ENCODE results near the gene ISG20L2.
A peak's percentile ranks its signal among the peaks of the same experiment; 100 is the strongest.

ISG20L2 gene

GRCh38 chr1:156752843-156753482 lies 24.4 kb upstream of the ISG20L2 start:
- DNase-seq (ENCODE audit: low spot score), result no peak

GRCh38 chr1:156751757-156752481 lies 23.4 kb upstream of the ISG20L2 start:
- DNase-seq (ENCODE audit: low spot score), result peak; percentile 92

GRCh38 chr1:156751451-156751756 lies 22.8 kb upstream of the ISG20L2 start, which contains the start of gene HDGF:
HDGF (minus strand) TSS chr1:156751675; CDS start chr1:156751429, 246 bp downstream.
- DNase-seq (ENCODE audit: low spot score), result no peak

- DNase-seq (ENCODE audit: low spot score), result no peak
Measured at GRCh38 chr1:156750711-156751450, 22.3 kb upstream of the ISG20L2 start.

- DNase-seq (ENCODE audit: low spot score), result no peak
Measured at GRCh38 chr1:156750191-156750672, 21.7 kb upstream of the ISG20L2 start.

DNA sequence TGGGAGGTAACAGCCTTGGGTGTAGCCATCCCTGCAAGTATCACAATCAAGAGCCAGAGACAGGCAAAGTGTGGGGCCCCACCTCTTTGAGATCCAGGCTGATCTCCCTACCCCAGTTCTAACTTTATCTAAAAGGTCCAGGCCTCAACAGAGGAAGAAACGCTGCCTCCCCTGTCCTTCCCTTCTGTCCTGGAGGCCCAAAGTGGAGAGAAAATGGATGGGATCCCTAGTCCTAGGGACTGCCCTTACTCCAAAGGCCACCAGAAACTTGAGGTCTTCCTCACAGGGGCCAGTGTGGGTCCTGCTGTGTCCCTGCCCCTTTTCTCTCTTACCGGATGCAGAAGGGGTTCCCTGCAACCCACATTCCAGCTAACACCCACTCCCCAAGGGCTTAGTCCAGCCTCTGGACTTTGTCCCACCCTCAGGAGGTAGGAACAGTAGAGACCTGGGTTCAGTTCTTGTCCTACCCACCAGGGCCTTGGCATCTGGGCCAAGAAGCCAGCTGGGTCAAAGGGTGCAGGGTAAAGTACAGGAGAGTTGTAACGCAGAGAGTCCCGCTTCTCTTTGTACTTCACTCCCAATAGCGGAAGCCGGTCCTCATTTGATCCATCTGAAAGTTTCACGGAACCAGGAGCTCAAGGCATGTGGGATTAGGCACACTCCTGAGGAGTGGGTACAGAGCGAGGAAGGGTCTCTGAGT lies 21.0 kb upstream of the ISG20L2 start:
- no peak for DNase-seq (ENCODE audit: low spot score)

DNA sequence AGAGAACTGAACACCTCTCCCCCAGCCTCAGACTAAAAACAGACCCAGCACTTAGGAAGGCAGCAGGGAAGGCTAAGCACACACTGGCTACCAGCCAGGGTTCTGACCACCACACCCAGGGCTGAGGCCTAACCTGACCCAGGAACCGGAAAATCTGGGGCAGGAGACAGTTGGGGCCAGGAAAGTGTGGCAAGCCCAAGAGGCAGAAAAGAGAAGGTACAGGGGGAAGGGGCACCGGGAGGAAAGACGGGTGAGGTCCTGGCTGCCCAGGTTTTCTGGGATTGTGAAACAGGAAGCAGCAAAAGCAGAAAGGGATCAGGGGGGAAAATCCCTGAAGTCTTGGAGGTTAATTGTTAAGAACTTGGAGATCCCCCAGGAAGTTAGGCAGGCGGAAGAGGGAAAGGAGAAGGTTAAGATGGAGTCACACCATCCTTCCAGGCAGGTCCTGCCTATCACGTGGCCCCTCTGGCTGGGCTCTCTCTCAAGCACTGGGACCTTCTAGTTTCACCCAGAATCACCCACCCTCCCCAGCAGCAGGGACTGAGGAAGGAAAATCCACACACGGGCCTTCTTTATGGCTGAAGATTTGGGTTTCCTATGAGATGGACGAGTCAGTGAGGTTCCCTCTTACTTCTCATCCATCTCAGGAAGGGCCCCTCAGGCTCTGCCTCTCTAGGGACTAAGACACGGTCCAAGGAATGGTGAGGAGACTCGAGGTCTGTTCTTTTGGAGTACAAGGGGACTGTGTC lies 20.3 kb upstream of the ISG20L2 start:
- peak; percentile 12 for DNase-seq (ENCODE audit: low spot score)

GRCh38 chr1:156747742-156748669 lies 19.4 kb upstream of the ISG20L2 start:
- no peak for DNase-seq (ENCODE audit: low spot score)

- peak; percentile 97 for DNase-seq (ENCODE audit: low spot score)
Measured at GRCh38 chr1:156746728-156747631, 18.4 kb upstream of the ISG20L2 start.

DNA sequence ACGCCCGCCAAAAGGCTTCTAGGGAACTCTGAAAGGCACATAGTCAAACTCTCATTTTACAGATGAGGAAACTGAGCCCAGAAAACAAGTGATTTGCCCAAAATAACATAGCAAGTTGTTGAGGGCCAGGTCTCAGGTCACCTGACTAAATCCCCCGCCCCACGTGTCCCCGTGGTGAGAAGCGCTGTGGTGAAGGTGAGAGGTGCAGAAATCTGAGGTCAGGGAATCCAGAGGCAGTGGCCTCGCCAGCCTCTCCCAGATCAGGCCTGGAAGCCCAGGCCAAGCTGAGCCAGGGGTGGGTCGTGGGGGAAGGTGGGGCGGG lies 17.8 kb upstream of the ISG20L2 start:
- no peak for DNase-seq (ENCODE audit: low spot score)

- DNase-seq (ENCODE audit: low spot score), result no peak
Measured at GRCh38 chr1:156745881-156746280, 17.3 kb upstream of the ISG20L2 start.

- no peak for DNase-seq (ENCODE audit: low spot score)
Measured at GRCh38 chr1:156744786-156745419, 16.3 kb upstream of the ISG20L2 start.

DNA sequence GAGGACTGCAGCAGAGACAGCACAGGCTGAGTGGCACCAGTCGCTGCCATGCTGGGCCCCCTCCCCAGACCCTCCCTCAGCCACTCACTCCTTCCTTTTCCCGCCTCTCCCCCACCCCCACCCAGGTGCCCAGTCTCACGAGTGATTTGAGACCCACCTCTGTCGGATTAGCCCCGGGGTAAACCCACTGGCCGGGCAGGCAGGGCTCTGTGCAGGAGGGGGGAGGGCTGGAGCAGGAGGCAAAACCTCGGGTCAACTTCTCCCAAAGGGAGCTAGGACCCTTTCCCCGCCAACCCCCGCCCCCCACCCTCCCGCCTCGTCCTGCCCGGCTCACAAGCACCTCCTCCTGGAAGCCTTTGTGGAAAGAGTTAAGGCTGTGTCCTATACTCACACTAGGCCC lies 15.8 kb upstream of the ISG20L2 start:
- no peak for DNase-seq (ENCODE audit: low spot score)

DNA sequence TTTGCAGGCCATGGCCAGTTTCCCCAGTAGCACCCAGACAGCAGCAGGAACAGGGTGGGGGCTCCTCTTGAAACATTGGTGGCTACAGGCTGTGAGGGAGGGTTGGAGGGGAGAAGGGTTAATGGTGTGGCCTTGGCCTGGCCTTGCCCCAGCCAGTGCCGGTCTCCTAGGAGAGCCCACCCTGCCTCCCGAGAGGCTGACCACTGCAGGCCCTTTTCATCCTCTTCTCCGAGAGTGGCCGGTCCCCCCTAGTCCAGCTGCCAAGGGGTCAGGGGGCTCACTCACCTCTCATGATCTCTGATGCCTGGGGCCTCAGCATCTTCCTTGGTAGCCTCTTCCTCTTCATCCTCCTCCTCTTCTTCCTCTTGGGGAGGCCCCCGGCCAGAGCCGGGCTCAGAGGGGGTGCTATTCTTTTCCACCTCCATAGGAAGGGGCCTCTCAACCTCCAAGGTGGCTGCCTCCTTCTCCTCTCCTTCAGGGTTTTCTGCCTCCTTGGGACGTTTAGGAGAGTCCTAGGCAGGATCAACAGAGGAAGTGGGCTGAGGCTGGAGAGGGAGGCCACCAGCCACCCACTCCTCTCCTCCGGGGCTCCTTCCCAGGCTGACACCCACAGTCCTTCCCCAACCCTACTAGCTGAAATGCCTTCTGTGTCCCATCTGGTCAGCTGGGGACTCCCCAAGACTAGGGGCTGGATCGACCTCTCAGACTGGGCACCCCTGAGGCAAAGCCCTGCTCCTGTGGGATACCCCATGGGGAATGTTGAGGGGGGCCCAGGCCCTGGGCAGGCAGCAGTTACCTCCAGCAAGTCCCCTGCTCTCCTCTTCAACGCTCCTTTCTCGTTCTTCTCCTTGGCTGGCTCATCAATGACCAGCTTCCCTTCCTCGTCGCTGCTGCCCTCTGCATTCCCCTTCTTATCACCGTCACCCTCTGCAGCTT lies 15.1 kb upstream of the ISG20L2 start:
- no peak for DNase-seq (ENCODE audit: low spot score)

DNA sequence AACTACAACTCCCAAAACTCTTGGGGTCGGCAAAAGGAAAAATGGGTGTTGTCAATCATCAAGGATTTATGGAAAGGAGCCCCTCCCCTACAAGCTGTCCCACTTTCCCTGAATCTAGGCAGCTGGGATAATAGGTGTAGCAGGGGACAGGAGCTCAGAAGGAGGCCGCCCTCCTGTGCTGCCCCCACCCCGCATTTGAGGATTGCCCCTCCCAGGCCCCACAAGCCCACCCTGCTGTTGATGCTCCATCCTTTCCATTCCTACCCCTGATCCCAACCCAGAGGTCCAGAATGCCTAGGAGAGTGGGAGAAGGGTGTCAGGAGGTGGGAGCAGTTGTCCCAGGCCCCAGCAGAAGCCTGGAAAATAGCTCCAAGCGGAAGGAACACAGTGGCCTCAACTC lies 14.2 kb upstream of the ISG20L2 start:
- DNase-seq (ENCODE audit: low spot score), result no peak

DNA sequence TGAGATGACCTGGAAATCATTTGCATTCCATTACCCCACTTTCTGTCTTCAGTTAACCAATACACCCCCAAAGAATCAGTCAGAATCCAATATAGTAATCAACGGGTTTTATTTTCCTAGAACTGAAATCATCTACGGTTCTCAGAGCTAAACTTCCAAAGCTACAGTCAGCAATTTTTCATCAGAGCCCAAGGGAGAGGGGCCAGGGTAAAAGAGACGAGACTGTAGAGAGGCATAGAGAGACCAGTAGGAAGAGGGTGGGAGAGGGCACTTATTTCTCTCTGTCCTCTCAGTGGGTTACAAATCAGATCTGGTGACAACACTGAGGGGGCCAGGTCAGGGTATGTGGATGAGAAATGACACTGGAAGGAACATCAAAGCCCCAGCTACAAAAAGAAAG lies 13.5 kb upstream of the ISG20L2 start:
- DNase-seq (ENCODE audit: low spot score), result no peak

DNA sequence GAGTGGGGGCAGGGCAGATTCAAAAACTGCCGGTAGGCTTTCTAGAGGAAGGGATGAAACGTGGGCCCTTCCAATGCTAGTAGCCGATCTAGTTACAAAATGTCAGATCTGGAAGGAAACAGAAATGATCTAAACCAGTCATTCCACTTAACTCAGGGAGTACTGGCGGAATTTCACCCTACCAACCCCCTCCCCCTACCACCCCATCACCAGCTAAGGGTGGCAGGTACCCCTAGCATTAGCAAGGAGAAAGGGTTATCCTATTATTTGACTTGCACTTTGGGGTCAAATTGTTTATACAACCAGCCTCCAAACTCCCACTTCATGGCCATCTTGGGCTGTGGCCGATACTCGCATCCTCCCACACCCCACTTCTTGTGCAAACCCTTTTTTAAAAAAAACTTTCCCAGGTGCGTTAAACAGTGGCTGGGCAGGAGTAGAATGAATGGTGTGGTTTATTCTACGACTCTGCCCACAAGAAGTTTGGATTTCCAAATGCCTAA lies 13.0 kb upstream of the ISG20L2 start:
- DNase-seq (ENCODE audit: low spot score), result no peak
